HG03378 (cell line): ENCODE data around the gene PHLDA3.

Source experiments
- ATAC-seq: cut with Tn5 transposase; IDR thresholded peaks from one replicate; pipeline ENCODE4 v1.9.1; 2021; ENCODE audit warnings: mild to moderate bottlenecking, moderate library complexity; ENCODE audit not compliant: unreplicated experiment

PHLDA3 gene

DNA sequence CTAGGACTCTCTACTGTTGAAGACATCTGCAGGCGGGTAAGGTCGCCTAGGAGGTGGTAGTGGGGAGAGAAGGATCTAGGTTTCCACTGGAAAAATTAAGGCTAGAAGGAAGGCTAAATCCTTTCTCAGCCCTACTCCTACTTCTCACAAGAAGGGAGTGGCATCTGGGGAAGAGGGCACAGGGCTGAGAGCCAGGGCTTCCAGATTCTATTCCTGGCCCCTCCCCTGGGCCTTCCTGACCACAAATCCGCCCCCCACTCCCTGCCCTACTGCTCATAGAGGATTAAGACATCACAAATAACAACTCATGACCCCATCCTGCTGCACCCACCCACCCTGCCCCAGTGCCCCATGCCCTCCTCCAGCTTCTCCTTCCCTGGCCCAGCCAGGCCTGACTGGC lies 2.5 kb downstream of the PHLDA3 start:
- ATAC-seq, result no peak

DNA sequence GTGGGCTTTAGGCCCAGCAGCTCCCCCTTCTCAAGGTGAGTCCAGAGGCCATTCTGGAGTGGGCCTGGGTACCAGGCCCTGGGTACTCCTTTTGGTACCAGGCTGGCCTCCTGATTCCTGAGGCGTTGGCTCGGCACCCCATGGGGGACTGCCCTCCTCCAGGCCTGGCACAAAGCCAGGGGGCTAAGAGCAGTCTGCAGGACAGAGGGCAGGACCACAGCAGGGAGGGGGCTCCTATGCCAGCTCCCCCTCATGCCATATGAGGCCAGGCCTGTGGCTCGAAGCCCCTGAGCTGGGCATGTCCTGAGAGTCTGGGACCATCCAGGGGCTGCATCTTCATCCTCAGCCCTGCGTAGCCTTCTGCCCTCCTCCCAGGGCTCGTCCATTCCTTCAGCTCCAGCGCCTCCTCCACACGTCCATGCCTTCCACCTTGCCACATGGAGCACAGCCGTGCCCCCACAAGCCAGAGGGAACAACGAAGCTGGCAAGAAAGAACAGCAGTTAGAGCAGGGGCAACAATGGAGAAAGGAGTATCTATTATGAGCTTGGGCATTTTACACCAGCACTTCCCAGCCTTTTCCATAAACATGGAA lies 3.2 kb downstream of the PHLDA3 start:
- ATAC-seq, result no peak

DNA sequence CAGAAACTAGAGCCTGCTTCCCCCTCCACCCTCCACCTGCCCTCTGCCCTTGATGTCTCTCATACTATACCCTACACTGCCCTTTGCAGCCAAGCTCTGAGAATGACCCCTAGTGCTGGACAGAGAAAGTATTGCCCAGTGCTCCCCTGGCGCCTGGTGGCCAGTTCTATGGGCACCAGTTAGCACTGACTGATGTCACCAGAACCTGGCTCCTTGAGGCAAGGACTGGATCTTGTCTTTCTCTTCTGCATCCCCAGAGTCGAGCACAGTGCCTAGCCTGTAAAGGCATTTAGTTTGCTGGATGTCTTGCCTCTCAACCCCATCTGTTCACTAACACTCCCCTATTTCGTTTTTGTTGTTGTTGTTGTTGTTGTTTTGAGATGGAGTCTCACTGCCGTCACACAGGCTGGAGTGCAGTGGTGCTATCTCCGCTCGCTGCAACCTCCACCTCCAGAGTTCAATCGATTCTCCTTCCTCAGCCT lies 5.9 kb downstream of the PHLDA3 start:
- ATAC-seq, result no peak

DNA sequence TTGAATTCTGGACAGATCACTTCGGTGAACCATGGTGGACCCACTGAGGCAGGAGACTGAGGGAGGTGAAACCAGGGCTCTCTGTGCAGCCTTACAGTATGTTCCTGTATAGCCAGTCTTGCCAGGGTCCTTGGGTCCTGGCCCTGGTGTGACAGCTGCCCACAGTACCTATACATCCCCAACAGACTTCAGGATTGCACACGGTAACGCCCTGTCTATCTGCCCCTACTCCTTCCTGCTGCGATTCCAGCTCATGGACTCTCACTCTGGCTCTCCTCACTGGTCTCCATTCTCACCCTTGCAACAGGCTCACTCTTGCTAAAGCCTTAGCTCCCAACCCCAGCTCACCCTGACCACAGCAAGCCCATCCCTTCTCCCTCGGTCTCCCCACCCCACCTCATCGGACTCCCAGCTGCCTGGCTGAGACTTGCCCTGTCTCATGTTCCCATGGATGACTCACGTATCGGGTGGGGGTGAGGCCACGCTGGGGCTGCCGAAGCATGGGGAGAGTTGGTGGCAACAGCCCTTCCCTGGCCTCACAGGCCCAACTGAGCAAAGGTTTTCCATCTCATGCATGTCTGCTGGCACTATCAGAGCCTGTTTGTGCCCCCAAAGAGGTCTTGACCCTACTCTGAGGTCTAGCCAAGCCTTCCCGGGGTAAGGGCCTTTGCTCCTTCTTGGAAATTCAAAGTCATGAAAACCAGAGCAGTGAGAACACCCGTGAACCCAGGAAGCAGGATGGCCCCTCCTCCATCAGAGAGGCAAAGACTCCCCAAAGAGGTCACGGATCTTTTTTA lies 7.1 kb downstream of the PHLDA3 start:
- ATAC-seq, result no peak

DNA sequence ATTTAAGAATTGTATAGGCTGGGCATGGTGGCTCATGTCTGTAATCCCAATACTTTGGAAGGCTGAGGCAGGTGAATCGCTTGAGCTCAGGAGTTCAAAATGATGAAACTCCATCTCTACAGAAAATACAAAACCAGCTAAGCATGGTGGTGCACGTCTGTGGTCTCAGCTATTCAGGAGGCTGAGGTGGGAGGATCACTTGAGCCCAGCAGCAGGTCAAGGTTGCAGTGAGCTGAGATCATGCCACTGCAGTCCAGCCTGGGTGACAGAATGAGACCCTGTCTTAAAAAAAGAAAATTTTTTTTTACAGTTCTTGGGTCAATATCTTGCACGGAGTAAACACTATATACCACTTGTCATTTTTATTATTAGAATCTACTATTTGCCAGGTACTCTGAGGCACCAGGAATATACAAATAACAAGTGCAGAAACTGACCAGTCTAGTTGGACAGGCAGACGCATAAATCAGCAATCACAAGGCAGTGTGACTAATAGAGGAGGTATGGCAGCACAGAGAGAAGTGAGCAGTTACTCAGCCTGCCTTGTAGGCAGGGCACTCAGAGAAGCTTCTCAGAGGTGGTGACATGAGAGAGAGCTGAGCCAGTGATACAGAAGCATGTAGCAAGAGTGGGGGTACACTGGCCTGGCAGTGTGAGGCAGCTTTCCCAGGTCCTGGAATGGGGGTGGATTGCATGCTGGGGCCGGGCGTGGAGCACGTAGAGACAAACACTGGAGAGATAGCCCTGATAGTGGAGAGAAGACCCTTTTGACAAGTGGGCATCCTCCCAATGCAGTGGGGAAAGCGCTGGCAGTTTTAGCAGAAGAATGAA lies 8.0 kb downstream of the PHLDA3 start:
- no peak for ATAC-seq

DNA sequence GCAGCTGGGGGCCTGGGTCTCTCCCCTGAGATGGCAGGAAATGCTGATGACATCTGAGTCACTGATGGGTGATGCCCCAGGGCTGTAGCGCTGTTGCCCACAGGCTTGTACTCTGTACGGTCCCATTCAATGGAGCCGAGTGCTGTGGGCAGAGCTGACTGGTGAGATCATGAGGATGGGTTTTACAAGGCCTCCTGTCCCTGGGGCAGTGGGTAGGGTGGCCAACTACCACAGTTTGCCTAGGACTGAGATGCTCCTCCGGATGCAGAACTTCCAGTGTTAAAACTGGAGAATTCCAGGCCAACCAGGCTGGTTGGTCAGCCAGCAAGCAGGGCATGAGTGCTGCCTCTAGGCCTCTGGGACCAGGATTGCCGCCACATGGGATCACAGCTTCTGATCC lies 9.2 kb downstream of the PHLDA3 start:
- no peak for ATAC-seq

DNA sequence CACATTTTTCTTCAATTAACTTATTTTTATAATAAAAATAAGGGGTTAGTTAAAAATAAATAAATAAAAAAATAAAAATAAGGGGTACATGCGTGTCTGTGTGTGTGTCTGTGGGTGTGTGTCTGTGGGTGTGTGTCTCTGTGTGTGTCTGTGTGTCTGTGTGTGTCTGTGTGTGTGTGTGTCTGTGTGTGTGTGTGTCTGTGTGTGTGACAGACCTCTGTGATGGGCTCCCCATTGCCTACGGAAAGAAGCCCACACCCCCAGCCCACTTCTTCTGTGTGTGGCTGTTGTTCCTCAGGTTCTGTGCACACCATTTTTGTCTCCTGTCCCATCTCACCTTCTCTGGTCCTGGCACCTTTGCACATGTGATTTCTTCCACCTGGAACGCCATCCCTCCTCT lies 9.9 kb downstream of the PHLDA3 start:
- no peak for ATAC-seq

DNA sequence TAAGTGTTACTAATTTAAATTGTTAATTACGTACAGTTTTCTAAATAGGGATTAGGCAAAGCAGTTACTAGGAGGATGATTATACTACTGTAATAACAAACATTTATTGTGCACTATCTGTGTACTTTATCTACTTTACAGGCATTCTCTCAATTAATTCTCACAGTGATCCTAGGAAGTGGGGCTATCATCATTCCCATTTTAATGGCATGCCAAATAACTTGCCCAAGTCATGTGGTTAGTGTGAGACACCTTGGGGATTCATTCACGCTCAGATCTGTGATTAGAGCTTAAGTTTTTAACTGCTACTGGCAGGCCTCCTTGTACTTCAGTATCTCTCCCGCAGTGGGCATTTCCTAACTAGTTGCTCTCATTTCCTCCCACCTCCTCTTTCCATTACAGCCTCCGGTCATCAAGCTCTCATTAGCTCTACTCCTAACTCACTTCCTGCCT lies 11.5 kb downstream of the PHLDA3 start:
- ATAC-seq, result no peak

DNA sequence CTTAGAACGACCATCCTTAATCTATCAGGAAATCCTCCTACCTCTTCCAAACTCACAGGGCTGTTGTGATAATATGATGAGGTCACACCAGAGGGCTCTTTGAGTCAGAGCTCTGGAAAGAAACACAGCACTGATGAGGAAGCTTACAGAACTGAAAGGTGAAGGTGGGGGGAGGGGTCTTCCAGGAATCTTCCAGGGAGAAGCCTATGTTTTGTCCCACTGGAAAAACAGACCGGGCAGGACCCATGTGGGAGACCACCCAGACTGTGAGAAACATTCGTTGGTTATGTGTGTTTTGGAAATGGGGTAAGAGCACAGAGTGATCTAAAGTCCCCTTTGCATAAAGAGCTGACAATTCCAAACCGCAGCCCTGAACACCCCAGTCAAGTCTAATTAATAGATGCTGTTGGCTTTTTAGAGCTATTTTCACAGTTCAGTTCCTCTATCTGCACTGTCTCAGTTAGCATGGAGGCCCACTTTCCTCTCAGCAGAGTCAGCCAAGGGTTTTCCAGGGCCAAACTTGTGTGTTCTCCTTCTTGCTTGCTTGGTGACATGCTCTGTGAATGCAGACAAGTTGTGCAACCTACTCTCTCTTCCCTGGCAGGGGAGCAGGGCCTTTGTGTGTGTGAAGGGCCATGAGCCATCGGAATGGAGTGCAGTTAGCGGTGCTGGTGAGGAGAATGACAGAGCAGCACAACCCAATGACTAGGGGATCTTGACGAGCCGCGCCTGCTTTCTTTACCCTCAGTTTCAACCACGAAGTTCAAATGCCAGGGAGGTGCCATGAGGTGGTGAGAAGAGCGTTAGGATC lies 12.3 kb downstream of the PHLDA3 start:
- ATAC-seq, result no peak

DNA sequence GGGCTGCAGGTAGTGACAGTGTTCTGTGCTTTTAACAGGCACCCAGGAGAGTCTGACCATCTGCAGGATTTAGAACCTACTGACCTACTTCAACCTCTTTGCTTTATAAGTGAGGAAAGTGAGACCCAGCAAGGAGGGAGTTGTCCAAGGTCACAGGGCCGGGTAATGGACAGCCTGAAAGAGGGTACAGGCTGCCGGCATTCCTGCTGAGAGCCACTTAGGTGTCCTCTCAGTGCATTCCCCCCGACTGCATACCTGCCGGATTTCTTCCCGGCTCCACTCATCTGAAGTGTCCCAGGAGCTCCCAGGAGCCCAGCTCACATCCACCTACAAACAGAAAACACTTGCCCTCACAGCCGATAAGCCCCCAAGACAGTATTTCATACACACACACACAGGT lies 13.9 kb downstream of the PHLDA3 start:
- ATAC-seq, result no peak

DNA sequence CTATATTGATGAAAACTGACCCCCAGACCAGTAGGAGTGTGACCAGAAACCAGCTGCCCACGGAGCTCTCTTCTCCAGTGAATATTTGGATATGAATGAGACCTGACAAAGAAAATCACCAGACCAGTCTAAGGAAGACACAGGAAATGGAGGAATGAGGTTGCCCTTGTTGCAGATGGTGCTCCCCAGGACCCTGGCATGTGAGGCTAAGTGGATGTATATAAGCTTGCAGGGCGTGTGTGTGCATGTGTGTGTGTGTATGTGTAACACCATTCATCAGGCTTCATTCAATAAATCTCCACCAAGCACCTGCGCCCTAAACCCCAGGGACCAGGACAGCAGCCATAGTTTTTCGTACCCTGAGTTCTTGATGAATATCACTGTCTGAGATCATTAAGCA lies 14.4 kb downstream of the PHLDA3 start:
- no peak for ATAC-seq

DNA sequence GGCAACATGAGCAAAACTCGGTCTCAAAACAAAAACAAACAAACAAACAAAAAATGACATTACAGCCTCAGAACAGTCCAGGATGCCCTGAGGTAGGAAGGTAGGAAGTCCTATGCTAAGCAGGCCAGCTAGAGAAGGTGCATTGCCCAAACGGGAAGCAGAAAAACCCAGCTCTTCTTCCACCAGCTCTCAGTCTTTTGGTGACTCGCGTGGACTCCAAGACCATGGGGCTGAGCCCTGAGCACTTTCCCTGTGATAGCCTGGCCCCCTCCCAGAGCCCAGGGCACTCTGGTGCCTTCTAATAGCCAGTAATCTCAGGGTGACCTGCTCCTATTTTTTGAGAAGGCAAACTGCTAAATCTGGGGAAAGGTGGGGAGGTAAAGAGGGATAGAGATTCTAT lies 16.1 kb downstream of the PHLDA3 start:
- no peak for ATAC-seq

DNA sequence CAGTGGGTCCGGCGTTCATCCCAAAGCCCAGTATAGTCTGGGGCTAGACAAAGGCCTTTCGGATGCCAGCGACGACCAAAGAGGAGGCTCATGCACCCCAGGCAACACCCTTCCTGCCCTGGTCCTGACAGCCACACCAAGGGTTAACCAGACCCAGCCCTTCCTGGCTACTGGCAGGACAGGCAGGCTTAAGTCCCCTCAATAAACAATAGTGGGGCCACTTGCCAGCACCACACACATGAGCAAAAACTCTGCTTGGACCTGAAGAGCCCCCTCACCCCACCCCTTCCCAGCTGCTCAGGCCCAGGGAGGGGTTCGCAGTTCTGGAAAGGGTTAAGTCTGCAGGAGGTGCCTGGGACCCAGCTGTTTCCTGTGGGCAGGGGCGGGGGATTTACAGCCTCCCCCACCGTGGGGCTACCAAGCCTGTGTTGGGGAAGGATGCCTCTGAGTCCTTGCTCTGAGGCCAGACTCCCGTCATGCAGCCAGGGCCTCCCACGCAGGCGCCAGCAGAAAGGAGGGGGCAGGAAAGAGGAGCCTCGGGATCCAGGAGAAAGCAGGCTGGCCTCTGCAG lies 18.2 kb downstream of the PHLDA3 start:
- no peak for ATAC-seq

DNA sequence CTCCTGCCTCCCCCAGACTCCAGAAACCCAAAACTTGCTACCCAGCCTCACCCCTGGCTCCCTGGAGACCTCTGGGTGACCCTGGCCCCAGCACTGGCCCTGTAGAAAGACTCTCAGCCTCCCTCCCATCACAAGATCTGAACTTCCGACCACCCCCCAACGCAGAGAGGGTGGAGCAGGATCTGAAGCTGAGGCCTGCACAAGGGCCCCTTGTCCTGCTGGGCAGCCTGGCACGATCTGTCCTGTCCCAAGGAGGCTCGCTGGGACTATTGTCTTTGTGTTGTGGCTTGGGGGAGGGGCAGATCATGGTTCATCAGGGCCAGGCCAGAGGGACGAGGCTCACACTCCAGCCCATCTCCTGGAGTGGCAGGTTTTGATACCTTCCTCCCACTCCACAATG lies 20.0 kb downstream of the PHLDA3 start:
- no peak for ATAC-seq

DNA sequence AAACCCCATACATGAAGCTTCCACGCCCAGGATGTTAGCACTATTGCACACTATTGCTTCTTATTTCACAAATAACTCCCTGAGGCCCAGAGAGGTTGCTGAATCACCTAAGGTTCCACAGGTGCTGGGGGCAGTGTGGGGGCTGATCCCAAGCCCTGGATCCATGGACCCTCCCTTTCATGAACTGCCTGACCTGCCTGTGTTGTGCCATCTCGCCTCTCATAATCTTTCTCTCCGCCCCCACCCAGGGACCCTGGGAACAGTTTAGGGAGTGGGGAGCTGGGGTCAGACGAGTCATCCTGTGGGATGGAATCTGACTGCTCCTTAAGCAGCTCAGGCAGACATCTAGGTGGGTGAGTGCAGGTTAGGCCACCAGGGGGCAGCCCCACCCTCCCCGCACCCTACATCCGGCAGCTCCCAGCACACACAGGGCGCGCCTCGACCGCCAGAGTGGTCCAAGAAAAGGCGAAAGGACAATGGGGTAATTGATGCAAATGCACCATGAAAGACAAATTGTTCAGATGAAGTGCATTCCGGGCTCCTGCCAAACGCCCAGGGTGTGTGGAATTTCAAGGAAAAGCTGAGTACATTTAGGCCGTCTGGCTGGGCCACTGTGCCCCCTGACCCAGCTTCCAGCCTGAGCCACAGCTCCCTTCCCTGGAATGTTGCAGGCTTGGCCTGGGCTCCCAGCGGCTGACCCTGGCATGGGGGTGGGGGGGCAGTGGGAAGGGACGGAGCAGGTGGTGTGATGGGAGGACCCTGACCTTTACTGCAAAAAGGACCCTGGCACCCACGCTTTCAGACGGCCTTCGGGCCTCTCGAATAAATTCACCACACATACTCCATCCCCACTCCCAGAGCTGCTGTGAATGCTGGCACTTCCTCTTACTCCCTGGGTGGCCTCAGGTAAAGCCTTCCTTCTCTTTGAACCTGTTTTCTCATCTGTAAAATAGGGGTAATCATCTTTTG lies 20.8 kb downstream of the PHLDA3 start:
- ATAC-seq, result peak; percentile 74

DNA sequence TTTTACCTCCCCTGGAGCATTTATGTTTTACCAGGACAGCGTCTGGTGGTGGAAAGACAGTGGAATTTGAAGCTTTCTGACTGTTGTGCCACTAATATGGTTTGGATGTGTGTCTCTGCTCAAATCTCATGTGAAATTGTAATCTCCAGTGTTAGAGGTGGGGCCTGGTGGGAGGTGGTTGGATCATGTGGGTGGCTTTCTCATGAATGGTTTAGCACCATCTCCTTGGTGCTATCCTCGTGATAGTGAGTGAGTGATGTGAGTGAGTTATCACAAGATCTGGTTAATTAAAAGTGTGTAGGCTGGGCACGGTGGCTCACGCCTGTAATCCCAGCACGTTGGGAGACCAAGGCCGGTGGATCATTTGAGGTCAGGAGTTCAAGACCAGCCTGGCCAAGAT lies 23.7 kb downstream of the PHLDA3 start:
- no peak for ATAC-seq

DNA sequence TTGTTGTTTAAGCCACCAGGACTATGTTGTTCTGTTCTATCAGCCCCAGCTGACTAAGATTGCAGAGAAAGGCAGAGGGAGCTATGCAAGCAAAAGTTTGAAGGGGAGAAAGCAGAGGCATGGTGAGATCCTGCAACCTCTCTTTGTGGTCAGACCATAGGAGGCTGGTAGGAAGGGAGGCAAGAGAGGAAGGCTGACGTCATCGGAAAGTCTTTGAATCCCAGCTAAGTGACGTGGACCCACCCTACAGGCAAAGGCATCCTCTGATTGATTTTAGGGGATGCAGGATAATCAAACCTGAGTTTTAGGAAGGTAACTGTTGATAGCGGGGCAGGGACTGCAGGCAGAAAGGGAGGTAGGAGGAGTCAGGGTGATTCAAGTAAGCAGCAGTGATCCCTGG lies 24.2 kb downstream of the PHLDA3 start:
- no peak for ATAC-seq

DNA sequence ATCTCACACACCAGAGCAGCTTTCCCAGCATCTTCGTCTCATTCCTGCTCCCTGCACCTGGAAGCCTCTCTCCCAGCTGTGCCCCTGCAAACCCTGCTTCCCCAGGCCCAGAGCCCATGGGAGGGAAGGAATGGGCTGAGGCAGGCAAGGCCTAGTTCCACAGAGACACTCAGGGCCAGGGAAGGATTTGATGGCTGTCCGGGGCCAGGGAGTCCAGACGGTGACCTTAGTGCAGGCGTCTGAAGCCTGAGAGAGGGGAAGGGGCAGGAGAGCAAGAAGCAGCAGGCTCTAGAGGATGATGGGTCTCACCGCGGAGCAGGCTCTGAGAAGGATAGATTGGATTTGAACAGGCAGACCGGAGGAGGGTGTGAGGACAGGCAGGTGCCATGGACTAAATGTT lies 25.2 kb downstream of the PHLDA3 start:
- ATAC-seq, result no peak

DNA sequence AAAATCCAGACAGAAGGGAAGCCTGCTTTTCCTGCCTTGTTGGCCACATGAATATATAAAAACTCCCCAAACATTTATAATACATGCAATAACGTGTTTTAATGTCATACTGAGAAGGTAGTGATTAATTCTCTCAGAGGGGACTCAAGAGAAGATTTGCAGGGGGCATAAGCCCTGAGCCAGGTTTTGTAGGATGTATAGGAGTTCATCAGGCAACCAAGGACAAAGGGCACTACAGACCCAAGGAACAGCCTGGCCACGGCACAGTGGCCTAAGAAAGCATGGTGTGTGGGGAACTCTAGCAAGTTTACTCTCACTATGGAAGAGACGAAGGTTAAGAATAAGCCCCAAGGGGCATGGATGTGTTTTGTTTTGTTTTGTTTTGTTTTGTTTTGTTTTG lies 32.0 kb downstream of the PHLDA3 start:
- ATAC-seq, result no peak
